HG02970 (cell line): ENCODE results near the gene TRIM8.

Experiments
- ATAC-seq: cut with Tn5 transposase; IDR thresholded peaks from one replicate; pipeline ENCODE4 v1.9.1; 2021; ENCODE audit warnings: mild to moderate bottlenecking, moderate library complexity, moderate number of reproducible peaks; ENCODE audit not compliant: unreplicated experiment, low FRiP score

Gene TRIM8

DNA sequence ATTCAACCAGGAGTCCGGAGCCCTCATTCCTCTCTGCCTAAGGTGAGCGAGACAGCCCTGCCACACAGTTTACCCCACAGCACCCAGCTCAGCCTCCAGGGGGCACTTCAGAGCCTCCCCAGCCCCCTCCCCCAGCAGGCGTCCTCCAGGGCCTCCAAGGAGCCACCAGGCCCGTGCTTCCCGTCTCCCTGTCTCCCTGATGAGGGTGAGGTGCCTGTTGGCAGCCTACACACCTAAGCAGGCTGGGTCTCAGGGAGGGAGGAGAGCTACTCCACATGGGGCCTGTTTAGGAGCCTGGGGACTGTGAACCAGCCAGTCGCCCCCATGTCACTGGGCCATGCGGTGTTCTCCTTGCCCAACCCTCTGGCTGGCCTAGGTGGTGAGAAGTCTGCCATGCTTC, 28.9 kb upstream of the TRIM8 start:
- ATAC-seq, result no peak

DNA sequence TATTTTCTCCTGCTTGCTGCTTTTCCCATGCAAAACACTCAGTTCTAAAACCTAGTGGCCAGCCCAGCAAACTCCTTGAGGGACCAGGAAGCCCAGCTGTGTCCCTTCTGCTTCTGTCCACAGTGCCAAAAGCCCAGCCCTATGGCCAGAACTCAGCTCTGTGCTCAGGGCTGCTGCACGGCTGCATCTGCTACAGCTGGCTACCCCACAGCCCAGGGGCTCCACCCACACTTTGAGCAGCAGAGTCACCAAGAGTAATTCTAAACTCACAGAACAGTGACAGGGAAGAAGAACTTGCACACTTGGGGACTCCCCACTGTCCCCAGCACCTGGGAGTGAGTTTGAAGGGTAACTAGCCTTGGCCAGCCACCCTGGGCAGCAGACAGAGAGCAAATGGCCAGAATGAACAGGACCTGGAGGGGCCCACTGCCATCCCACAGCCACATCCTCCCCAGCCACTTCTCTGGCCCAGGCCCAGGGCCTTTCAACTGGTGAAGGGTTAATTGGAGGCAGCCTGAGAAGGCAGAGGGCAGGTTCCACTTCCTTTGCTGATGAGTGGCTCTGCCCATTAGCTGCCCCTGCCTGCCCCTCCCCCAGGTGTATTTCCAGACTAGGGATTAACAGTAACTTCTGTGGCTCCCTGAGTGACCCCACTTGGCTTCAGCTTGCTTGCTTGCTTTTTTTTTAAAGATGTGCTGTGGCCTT, 28.1 kb upstream of the TRIM8 start:
- ATAC-seq, result no peak

DNA sequence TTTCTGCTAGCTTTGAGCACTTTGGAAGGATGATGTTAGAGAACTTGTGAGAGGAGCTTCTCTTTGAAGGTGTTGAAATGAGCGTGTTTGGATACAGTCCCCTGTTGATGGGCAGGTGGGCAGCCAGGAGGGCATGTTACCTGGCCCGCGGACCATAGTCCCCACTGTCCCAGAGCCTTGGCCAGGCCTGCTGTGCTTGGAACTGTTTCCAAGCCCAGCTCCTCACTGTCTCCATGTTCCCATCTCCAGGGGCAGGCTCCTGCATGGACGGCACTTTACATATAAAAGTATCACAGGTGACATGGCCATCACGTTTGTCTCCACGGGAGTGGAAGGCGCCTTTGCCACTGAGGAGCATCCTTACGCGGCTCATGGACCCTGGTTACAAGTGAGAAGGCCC, 27.2 kb upstream of the TRIM8 start:
- no peak for ATAC-seq

DNA sequence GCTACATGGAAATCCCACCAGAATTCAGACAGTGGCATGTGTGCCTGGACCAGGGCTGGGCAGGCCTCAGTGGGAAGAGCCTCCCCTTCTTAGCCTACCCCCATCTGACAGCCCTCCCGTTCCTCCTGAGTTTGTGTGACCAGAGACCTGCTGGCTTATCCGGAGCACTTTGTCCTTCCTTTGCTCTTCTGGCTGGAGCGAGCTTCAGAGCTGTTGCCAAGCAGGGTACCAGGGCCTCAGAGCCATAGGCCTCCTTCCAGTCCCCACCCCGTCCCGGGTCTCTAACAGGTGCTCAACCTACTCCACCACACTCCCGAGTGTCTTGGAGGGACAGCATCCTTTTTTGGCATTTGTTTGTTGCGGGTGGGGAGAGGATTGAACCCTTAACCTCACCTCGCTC, 26.5 kb upstream of the TRIM8 start:
- no peak for ATAC-seq

DNA sequence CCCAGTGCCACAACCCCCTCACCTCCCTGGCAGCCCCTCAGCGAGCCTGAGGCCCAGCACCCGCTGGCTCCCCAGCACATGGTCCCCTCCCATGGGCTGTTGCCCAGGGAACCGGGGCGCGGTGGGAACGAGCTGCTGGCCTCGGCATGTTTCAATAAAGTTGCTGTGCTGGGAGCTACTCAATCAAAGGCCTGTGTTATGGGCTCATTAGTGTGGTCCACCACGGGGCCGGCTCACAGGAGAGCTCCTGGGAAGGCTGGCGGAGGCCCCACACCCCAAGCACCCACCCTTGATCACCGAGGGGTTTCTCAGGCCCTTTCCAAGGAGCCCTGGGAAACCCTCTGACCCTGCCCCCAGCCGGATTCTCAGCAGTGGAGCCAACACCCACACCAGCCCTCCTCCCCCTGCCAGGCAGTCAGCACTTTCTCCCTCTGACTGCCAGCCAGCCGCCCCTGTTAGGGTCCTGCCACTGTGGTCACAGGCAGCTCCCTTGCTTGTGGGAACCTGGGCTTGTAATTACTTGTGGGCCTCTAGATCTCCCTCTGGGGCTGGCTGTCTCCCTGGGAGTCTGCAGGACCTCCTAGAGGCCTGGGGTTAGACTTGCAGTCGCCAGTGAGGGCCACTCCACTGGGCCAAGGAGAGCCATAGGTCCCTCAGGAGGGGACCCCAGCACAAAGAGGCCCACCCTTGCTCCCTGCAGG, 24.8 kb upstream of the TRIM8 start:
- no peak for ATAC-seq

DNA sequence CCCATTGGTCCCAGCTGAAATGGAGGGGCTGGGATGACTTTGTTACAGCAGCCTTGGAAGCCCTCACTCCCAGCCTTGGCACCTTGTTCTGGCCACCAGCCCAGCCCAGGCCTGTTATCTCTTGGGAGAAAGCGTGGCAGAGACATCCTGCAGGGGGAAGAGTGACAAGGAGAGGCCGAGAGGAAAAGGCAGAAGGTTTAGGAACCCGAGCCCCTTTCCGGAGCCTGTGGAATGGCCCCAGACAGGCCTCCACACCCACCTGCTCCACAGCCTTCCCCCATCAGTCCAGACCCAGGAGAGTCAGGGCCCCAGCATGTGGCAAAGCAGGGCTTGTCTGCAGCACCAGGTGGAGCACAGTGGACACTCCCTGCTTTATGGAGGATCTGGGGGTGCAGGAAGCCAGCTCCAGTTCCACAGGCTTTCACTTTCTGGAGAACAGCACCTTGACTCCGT, 24.1 kb upstream of the TRIM8 start:
- ATAC-seq, result no peak

DNA sequence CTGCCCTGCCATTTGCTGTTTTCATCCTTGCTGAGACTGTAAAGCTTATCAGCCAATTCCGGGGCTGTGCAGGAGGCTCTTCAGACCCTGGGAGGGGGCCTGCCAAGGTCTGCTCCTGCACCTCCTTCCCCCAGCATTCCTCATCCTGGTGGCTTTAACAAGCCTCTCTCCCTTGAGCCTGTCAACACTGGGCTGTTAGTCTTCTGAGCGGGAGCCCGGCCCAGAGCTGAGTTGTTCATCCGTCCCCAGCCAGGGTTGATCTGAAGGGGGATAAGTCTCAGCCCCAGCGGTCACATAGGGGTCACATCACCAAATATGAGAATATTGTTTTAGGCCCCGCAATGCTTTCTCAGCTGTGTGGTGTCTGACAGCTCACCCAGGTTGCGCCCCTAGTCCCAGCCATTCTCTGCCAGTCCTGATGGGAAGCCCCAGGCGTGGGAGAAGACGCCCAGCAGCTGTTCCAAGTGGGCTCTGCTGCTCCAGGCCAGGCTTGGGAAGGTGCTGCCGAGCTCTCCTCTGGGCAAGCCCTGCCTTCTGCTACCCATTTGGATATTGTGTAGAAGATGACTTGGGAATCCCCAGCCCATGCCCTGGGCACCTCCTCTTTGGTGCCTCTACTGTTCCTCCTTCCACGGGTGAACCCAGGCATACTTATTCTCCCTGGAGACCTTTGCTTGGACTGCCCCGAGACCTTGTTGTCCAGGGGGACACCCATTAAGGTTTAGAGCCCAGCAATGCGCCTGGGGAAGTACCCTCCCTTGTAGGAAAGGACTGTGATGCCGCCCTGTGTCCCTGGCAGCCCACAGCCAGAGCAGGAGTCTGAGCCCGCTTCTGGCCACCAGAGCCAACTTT, 23.5 kb upstream of the TRIM8 start:
- ATAC-seq, result no peak

DNA sequence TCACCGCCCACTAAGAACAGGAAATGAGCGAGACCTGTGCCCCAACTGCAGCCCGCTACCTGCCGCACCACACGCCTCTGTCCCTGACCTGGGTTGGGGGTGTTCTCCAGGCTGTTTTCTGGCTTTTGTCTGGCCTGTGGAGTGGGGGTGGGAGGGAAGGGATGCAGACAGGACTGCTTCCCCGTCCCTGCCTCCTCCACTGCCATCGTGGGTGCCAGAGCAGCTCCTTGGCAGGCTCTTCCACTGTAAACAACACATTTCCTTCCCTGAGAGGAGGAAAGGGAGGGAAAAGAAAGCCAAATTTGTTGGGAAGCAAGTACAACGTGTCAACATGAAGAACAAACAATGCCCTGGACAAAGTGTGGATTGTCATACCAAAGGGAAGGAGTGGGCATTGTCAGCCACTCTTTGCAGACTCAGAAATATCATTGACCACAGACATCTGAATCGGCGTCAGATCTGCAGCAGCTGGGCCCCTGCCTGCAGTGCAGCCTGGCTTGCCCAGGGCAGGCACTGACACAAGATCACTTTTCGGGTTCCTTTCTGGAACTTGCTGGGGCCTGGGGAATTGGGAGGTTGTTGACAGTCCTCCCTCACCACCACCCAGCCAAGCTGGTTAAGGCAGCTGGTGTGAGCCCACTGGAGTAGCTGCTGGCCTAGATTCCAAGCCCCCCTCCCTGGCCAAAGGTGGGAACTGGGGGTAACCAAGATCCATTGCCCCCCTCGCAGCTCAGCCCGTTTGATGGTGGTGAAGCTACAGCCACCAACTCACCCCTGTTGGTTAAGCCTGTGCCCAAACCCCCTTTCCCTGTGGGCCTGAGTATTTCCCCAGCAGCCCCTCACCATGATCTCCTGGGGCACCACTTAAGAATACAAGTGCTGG, 22.6 kb upstream of the TRIM8 start:
- no peak for ATAC-seq

DNA sequence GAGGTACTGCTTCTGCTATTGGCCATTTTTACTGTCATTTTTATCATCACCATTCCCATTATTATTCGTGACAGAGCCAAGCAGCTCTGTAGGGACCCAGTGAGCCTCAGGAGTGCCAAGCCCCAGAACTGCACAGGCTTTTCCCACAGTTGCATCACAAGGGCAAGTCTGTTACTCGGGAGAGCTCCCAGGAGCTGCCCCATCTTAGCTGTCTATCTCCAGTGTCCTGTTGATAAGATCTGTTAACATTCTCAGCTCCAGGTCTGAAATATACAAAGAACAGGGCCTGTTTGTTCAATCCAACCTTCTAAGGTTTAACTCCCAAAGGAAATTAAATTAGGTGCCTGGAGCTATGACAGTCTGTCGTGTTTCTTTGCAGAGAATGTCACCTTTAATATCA, 20.2 kb upstream of the TRIM8 start:
- ATAC-seq, result no peak

DNA sequence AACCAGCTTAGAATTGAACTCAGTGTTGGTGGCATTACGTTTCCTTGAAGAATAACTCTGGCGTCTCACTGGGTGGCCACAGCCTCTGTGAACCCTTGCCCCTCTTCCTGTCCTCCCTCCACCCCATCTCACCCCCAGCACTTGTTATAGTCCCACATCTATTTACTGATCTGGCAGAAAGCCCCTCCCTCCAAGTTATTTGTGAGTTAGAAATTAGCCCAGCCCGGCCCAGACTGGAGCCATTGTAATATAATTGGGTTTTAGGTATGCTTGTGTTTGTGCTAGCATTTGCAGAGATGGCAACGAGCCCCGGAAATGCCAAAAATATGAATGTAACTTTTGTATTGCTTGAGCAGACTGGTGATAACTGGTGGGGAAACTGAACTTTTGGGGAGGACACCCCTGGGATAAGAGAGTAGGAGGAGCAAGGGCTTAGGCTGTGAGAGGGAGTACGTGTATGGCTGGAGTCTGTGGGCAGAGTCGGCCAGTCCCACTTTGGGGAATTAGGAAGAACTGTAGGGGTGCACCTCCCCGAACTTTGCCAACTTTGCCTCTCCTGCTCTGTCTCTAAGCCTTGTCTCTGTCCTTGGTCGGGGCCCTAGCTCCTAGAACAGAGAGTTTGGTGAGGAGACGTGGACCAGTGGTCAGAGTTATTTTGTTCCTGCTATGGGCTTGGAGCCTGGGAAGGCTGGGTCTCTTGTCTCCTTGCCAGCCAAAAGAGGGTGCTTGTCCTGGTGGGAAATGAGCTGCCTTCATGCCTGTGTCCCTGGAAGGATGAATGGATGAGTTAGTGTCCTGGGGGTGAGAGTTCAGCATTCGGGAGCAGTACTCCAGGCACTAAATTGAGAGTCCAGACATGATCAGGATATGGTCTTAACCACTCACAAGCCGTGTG, 19.3 kb upstream of the TRIM8 start:
- ATAC-seq, result no peak

DNA sequence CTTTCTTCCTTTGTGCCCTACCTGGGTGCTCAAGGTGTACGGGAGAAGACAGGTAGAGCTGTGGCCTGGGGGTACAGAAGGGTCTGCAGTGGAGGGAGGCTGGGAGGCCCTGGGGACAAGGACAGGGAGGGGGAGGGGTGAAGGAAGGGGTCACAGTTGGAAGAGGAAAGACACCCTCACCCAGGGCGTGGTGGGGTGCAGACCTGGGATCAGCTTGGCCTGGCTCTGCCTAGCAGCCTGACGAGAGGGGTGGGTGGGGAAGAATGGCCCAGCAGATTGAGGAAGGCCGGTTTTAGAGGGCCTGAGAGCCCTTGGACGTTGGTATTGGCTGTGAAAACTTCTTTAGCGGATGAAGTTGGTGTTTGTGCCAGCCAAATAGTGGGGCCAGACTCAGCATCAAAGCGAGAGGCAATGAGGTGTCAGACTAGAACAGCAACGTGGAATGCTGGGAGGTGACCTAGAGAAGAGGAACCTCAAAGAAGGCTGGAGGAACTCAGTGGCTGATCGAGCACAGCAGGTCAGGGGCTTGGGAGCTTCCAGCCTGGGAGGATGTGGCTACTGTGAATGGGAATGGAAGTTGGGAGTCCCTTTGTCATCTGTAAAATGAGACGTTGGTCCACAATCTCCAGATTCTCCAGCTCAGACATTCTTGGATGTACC, 18.1 kb upstream of the TRIM8 start:
- ATAC-seq, result no peak

DNA sequence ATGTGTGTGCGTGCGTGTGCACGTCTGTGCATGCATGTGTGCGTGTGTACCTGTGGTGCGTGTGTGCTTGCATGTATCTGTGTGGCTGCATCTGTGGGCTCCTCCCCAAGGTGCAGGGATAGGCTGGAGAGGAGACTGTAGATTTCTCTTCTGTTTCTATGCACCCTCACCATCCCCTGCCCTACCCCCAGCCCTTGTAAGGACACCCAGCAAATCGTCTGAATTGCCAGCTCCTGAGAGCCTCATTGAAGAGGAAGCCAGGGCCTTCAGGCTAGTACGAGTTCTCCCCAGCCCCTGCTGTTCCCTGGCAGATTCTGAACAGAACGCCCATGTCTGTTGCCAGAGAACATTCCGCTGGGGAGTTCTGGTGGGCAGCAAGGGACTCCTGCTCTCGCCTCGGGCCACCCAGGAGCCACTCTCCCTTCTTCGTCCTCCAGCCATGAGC, 17.0 kb upstream of the TRIM8 start:
- no peak for ATAC-seq

DNA sequence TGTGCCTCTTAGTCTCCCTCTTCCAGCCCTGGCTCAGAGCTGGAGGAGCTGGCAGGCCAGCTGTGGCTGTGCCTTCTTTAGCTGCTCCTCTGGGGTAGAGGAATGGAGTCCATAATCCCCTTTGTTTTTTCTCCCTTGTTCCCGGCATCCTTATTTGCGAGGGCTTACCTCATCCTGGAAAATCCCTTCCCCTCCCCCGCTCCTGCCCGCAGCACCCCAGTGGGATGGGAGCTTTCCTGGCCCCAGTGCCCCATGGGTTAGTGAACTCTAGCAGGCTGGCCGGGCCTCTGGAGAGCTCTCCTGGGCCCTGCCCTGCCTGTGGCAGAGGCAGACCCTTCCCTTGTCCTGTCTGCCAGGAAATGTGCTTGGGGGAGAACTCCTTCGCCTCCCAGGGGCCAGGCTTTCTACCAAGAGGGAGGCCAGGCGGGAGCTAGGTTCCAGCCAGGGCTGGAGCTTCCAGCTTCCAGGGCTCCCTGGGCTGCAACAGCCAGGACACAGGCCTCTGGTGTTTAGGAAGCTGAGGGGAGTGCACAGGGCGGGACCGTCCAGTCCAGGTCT, 16.5 kb upstream of the TRIM8 start:
- ATAC-seq, result no peak

DNA sequence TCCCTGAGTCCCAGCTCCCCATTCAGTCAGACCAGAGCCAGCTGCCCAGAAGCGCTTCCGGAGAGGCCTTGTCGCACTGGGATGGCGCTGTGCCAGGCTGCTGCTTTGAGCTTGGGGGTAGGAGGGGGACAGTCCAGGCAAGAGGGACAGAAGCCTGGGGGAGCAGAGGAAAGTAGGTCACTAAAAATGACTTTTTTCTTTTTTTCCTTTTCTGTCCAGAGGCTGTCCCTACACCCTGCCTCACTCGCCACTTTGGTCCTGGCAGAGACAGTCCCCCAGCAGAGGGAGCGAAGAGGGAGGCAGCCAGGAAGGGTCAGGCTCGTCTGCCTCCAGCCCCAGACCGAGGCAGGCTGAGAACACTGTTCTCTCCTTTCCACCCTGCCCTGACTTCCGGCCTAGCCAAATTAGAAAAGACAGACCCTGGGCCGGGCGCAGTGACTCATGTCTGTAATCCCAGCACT, 15.8 kb upstream of the TRIM8 start:
- ATAC-seq, result no peak

DNA sequence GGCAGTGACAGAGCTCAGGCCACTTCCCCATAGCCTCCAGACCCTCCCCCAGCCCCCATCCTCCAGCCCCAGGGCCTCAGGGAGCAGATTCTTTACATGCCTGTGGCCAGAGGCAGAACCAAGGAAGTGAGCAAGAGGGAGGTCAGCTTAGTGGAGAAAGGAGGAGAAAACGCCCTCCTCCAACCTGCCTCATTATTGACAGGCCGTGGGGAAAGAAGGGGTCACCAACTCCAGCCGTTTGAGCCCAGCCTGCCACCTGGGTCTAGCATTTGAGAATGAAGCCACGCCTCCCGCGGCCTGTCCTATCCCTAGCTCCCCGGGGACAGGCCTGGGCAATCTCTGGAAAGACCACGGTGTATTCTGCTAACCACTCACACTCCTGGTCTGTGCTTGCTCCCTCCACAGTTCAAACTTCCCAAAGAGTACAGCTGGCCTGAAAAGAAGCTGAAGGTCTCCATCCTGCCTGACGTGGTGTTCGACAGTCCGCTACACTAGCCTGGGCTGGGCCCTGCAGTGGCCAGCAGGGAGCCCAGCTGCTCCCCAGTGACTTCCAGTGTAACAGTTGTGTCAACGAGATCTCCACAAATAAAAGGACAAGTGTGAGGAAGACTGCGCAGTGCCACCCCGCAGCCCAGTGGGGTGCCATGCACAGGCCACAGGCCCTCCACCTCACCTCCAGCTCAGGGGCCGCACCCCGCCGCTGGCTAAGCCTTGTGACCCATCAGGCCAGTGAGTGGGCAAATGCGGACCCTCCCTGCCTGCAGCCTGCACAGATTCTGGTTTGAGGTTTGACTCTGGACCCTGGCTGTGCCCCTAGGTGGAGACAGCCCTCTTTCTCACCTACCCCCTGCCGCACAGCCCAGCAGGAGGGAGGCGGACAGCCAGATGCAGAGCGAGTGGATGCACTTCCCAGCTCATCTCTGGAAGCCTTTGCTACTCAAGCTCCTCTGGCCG, 14.3 kb upstream of the TRIM8 start:
- no peak for ATAC-seq

DNA sequence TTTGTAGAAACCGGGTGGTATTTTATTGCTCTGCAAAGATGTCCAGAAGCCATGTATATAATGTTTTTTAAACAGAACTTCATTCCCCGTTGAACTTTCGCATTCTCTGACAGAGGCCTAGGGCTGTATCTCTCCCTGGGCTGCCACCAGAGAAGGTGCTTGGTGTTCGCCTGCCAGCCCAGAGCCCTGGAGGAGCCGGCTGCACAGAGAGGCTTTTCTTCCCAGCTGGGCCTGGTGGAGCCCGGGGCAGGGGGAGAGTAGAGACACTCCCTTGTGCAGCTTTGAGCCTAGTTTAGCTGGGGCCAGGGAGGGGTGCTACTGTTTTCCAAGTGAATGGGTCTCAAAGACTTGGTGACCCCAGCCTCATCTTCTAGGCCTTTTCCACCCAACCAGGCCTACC, 13.6 kb upstream of the TRIM8 start:
- no peak for ATAC-seq
